Suprapubic skin (tissue), 4 donors: Measurements from ENCODE around the gene FANCE. TPM values are rescaled to one million over a fixed set of nuclear protein-coding genes. Genes with fewer than 3 reads are reported as not detected.
A peak's percentile ranks its signal among the peaks of the same experiment; 100 is the strongest.

Experiments used
- DNase-seq, 2 donors: peaks; one replicate each; pipeline ENCODE4 v3.0.0-alpha.2; 2019; ENCODE audit warnings: low spot score in 2 of 2
- H3K27ac ChIP-seq: fragments of 200-600 bp; sonication (generic); one replicate; pipeline ENCODE4 v1.5.1; 2019
- H3K27me3 ChIP-seq: fragments of 200-600 bp; sonication (generic); one replicate; pipeline ENCODE4 v1.5.1; 2019
- H3K36me3 ChIP-seq: fragments of 200-600 bp; sonication (generic); one replicate; pipeline ENCODE4 v1.5.1; 2019
- H3K4me1 ChIP-seq: fragments of 200-600 bp; sonication (generic); one replicate; pipeline ENCODE4 v1.5.1; 2019
- H3K4me3 ChIP-seq: fragments of 200-600 bp; sonication (generic); one replicate; pipeline ENCODE4 v1.5.1; 2019; ENCODE audit warnings: mild to moderate bottlenecking
- H3K9me3 ChIP-seq: fragments of 200-600 bp; sonication (generic); one replicate; pipeline ENCODE4 v1.5.1; 2019
- EP300 ChIP-seq: sonication (generic); formaldehyde crosslinking; IDR thresholded peaks from one replicate; pipeline ENCODE4 v1.6.1; 2017; ENCODE audit warnings: antibody characterized with exemption
- POLR2A ChIP-seq, 2 donors: fragments of 450-650 bp; IDR thresholded peaks; one replicate each; pipeline ENCODE4 v1.6.1; 2017; ENCODE audit warnings: antibody characterized with exemption in 2 of 2, mild to moderate bottlenecking in 2 of 2, moderate library complexity in 2 of 2
- POLR2AphosphoS5 ChIP-seq, 3 donors: sonication (generic); formaldehyde crosslinking; IDR thresholded peaks; one replicate each; pipeline ENCODE4 v1.6.1; 2017; ENCODE audit warnings: antibody characterized with exemption in 3 of 3
- WGBS: methylation state at CpG from one replicate; pipeline ENCODE4 v1.1.5; 2018; 5-methylcytosine and 5-hydroxymethylcytosine counted together
- total RNA-seq, 4 donors: library from RNA; depleted of rRNA; stranded (reverse); fragments of >200 nt; gene quantifications; one replicate each; pipeline ENCODE4 v1.1.0, GENCODE V29; 2016
- TF ChIP-seq, protein P1 (sequence below), 2 donors: fragments of 200-600 bp in 1 of 2; fragments of 450-650 bp in 1 of 2; sonication (generic) in 1 of 2; IDR thresholded peaks; one replicate each; pipeline ENCODE4 v1.5.1; 2016 to 2019; ENCODE audit warnings: antibody characterized with exemption in 2 of 2, mild to moderate bottlenecking in 1 of 2, moderate library complexity in 1 of 2

FANCE gene
- total RNA-seq, 4 donors from 2014 or later, result 20.6 to 25.6 (median 21.6) TPM

DNA sequence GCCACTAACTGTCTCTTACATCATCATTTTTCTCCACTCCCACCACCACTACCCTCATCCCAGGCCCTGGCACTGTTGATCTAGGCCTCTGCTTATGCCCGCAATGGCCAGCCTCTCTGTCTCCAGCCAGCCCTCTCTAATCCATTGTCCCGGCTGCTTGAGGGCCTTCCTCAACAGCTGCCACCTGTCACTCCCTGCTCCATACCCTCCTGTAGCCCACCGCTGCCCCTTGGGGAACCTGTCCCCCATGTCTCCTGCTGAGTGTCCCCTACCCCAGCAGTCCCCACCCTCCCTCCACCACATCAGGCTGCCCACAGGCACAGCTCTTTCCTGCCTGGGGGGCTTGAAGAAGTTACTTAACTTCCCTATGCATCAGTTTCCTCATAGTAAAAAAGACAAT is 31.4 kb downstream of the FANCE start:
- Histone ChIP-seq H3K36me3 (peaks cover 37% of the 10 kb centered on the region), H3K27me3 (no peaks in the 10 kb centered on the region), H3K9me3 (no peaks in the 10 kb centered on the region), H3K27ac (no peak overlapping the region), H3K4me3 (no peak overlapping the region), H3K4me1 (peaks cover 42% of the 10 kb centered on the region)
- TF ChIP-seq EP300, result no peak
- no peak for TF ChIP-seq POLR2AphosphoS5 (IDR thresholded peaks at IDR 0.05)
- TF ChIP-seq POLR2A (IDR thresholded peaks at IDR 0.05), result no peak
- TF ChIP-seq, protein P1, sequence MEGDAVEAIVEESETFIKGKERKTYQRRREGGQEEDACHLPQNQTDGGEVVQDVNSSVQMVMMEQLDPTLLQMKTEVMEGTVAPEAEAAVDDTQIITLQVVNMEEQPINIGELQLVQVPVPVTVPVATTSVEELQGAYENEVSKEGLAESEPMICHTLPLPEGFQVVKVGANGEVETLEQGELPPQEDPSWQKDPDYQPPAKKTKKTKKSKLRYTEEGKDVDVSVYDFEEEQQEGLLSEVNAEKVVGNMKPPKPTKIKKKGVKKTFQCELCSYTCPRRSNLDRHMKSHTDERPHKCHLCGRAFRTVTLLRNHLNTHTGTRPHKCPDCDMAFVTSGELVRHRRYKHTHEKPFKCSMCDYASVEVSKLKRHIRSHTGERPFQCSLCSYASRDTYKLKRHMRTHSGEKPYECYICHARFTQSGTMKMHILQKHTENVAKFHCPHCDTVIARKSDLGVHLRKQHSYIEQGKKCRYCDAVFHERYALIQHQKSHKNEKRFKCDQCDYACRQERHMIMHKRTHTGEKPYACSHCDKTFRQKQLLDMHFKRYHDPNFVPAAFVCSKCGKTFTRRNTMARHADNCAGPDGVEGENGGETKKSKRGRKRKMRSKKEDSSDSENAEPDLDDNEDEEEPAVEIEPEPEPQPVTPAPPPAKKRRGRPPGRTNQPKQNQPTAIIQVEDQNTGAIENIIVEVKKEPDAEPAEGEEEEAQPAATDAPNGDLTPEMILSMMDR (IDR thresholded peaks at IDR 0.05), result no peak
- DNase-seq, result no peak
- 92% methylated on average over 3 of the region's 3 CpGs for WGBS

DNA sequence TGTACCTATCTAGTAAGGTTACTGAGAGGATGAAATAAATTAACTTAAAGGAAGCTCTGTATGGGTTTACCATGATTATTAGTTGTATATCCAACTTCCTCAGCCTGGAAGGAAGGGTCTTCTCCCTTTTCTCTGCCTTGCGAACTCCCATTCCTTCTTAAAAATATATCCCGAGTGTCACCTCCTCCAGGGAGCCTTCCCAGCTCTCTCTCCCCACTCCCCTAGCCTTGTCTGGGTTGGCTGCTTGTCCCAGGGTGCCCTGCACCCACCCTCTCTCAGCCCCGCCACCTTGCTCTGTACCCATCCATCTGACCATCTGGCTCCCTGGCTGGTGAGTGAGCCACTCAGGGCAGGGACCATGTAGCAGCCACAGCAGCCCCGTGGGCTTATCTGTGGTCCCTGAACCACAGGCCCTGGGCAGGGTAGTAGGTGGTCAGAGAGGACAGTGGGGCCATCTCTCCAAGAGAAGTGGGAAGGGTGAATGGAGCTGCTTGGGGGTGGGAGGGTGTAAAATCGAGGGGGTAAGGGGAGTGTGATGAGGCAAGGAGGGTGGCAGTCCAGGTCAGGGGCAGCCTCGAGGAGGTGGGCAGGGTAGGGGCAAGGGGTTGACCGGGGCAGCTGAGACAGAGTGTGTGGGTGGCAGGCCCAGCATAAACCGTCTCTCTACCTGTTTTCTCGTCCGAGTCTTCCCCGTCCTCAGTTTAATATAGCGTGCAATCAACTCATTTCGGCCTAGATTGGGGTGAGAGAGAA is 31.9 kb downstream of the FANCE start:
- WGBS, result 86% methylated on average over 13 of the region's 13 CpGs
- DNase-seq, result no peak
- H3K9me3 ChIP-seq, result no peaks in the 10 kb centered on the region
- H3K36me3 ChIP-seq, result peaks cover 32% of the 10 kb centered on the region
- H3K4me1 ChIP-seq, result peaks cover 48% of the 10 kb centered on the region
- H3K27me3 ChIP-seq, result no peaks in the 10 kb centered on the region
- TF ChIP-seq, protein P1 (IDR thresholded peaks at IDR 0.05), result no peak
- no peak for TF ChIP-seq EP300
- no peak for TF ChIP-seq POLR2A (IDR thresholded peaks at IDR 0.05)
- no peak for TF ChIP-seq POLR2AphosphoS5 (IDR thresholded peaks at IDR 0.05)
- no peak overlapping the region for H3K4me3 ChIP-seq
- H3K27ac ChIP-seq, result peak overlapping the region; percentile 95

DNA sequence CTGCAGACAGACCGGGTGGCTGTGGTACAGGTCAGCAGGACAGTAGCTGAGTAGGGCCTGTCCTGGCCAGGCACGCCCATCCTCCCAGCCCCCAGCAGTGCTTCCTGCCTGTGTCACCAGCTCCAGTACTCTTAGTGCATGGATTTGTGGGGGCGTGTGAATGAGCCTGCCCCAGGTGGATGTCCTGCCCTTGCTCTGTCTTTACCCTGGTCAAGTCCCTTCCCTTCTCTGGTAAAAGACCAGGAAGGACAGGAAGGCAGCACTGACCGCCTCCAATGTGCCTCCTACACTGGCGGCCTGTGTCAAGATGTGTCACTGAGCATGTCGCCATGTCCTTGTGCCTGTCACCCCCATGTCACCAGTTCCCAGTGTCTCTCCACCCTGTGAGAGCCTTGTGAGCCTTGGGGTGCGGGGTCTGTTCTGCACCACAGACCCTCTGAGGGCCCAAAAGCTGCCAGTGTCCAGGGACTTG is 32.8 kb downstream of the FANCE start:
- 90% methylated on average over 4 of the region's 7 CpGs for WGBS
- H3K4me3 ChIP-seq, result no peak overlapping the region
- no peak for DNase-seq

DNA sequence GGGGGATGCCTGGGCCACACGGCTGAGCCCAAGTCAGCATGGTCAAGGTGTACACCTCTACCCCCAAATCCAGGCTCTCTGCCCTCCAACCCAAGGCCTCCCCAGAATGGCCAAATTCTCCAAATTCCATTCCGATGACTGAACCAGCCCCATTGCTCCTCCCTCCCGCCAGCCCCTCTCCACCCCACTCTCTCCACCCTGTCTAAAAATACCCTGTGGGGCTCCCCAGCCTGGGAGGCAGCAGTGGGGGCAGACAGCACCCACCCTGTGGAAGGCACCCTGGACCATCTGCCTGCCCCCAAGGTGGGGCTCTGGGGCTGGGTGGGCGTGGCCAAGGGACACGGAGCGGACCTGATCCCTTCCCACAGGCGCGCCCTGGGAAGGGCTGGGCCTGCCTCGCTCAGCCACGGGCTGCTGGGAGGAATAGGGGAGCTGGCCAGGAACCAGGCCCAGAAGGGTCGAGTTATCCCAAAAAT is 33.3 kb downstream of the FANCE start:
- peak overlapping the region; percentile 95 for H3K27ac ChIP-seq
- 29% methylated on average over 5 of the region's 11 CpGs for WGBS
- H3K9me3 ChIP-seq, result no peaks in the 10 kb centered on the region
- no peak for TF ChIP-seq POLR2AphosphoS5 (IDR thresholded peaks at IDR 0.05)
- TF ChIP-seq POLR2A (IDR thresholded peaks at IDR 0.05), result no peak
- no peak for TF ChIP-seq EP300
- TF ChIP-seq, protein P1 (IDR thresholded peaks at IDR 0.05), result no peak
- peaks cover 18% of the 10 kb centered on the region for H3K36me3 ChIP-seq
- no peaks in the 10 kb centered on the region for H3K27me3 ChIP-seq
- H3K4me1 ChIP-seq, result peaks cover 62% of the 10 kb centered on the region
- DNase-seq, result no peak
- peak overlapping the region; percentile 29 for H3K4me3 ChIP-seq

More for the DNA sequence above, 32.8 kb downstream of the FANCE start:
- TF ChIP-seq, protein P1 (IDR thresholded peaks at IDR 0.05), result no peak
- no peak for TF ChIP-seq POLR2AphosphoS5 (IDR thresholded peaks at IDR 0.05)
- Histone ChIP-seq H3K27me3 (no peaks in the 10 kb centered on the region), H3K36me3 (peaks cover 23% of the 10 kb centered on the region), H3K9me3 (no peaks in the 10 kb centered on the region), H3K27ac (peak overlapping the region; percentile 95), H3K4me1 (peaks cover 57% of the 10 kb centered on the region)
